ENCODE results near the gene TOB1.

TOB1 gene

DNA sequence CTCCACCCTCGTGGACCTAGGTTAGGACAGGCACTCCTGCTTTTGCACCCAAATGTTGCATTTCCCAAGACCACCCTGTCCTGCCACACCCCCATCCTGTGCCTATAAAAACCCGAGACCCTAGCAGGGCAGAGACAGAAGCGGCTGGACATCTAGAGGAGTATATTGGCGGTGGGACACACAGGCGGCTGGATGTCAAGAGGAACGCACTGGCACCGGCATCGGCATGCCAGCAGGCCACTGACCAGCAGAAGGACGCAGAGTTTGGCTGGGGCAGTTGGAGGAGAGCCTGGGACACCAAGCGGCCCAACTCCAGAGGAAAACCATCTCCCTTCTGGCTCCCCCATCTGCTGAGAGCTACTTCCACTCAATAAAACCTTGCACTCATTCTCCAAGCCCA, 45.5 kb downstream of the TOB1 start:
- DNase-seq = peak in 4 of 42 donors; percentile 20 to 56 (median 29)
- intact Hi-C loops (cut with DNase I) = no loop called here

DNA sequence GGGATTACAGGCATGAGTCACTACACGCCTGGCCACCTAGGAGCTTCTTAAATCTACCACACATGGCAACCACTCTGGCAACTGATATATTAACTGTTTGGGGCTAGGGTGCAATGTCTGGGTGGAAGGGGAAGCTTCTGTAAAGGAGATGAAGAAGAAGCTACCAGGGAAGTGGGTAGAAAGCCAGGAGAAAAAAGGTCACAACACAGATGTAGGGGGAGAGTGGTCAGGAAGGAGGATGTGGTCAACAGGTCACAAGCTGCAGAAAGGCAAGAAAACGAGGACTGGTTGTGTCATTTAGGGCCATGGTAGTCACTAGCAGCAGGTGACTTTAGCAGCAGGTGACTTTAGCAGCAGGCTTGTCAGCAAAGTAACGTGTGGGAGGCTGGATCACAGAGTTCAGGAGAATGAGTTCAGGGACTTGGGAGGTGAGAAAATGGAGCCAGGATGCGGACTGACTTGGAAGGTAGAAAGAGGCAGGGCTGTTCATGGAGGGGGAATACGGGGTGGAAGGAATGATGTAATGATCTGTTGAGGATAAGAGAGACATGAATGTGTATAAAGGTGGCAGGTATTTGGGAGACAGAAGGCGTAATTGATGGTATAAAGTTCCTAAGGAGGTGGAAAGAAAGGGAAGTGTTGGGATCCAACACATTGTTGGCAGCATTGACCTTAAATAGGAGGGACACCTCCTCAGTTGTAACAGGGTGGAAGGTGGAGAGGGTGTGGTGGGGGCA, 47.1 kb downstream of the TOB1 start:
- intact Hi-C loops (cut with DNase I) = no loop called here
- DNase-seq = peak in 11 of 42 donors; percentile 19 to 56 (median 33)

DNA sequence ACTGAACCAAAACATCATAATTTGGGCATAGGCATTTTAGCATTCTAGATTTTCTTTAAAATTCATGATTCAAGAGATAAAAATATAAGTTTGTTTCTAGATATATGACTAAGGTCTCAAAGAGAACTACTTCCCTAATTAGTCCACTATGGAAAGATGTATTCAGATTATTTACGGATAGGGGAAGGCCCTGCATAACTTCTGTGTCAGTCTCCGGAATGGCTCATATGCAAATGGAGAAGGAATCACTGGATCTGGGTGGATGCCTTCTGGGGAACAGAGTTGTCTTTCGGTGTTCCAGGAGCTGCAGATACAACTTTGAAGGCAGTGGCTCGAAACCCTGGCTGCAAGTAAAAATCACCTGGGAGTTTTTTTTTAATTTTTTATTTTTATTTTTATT, 47.9 kb downstream of the TOB1 start:
- intact Hi-C loops (cut with DNase I) = no loop called here
- no peak for DNase-seq

DNA sequence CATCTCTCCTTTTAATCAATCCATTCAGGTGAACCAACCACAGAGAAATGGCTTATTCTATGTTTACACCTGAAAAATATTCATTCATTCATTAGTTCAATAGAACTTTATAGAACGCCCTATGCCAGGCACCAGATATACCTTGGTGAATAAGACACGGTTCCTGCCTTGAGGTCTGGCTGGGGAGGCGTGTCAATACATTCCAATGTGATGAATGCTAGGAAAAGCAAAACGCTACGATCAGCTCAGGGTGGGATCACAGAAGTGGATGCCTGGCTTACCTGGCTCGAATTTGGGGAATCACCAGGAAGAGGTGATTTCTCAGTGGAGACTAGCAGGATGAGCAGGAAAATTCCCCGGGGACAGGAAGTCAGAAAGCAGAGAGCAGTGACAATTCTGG, 48.3 kb downstream of the TOB1 start:
- intact Hi-C loops (cut with DNase I) = no loop called here
- DNase-seq = no peak

DNA sequence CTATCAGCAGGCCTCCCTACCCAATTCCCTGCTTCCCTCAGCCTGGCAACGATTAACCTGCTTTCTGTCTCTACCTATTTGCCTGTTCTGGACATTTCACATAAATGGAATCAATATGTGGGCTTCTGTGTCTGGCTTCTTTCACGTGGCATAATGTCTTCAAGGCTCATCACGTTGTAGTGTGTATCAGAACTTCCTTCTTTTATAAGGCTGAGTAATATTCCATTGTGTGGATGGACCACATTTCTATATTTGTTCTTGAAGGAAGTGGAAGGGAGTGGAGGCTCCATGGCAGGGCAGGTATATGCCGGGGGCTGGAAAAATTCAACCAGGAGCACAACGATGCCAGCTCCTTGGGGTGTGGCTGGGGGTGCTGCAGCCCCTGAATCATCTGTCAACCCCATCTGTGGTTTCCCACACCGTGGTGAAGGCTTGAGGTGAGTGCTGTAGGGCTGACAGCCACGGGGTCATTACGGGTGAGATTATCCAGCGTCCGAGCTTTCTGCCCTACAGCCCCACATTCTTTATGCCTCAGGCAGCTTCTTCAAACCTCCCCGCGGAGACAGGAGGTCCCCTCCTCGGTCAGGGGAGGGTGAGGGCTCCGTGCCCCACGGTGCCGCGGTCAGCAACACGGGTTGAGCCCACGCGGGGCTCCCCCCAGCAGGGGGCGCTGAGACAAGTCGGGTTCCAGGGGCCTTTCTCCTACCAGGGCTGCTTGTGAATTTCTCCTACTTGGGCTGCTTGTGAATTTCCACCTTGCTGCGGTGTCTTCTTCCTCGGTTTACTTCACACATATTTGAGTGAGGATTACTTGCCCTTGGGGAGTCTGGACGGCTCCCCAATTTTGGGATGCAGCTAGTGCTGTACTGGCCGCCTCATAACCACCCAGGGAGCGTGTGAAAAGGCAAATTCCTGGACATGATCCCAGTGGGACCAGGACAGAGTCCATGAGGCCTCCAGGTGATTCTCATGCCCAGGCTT, 49.1 kb downstream of the TOB1 start:
- intact Hi-C loops (cut with DNase I) = no loop called here
- peak in 38 of 42 donors; percentile 21 to 87 (median 62) for DNase-seq

DNA sequence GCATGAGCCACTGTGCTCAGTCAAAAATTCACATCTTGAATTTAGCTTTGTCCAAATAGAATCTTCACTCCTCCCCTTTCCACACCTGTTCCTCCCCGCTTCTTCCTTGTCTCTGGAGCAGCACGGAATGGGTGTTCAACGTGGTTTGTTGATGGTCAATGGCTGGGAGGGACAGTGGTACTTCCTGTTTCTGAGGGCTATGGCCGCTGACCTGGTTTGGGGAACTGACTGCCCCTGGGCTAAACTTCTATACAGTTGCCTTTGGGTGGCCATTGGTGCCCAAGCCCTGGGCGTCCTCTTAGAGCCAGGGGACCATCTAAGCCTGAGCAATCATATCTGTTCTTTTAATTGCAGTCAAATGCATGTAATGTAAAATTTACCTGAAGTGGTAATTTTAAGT, 49.9 kb downstream of the TOB1 start:
- no peak for DNase-seq
- intact Hi-C loops (cut with DNase I) = no loop called here

DNA sequence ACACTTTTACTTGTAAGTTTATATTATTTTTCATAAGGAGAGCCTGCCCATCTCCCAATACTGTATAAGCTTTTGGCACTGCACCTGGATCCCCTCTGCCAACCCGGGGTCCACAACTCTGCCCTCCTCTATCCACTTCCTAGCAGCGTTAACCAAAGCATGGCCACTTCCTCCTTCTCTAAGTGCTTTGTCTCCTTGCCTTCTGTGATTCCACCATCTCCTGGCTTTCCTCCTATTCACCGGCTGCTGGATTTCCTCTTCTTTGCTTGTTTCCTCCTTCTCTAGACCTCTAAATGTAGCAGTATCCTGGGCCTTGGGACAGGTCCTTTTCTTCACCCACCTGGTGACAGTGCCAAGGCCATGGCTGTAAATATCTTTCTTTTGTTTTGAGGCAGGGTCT, 50.8 kb downstream of the TOB1 start:
- intact Hi-C loops (cut with DNase I) = no loop called here
- no peak for DNase-seq

DNA sequence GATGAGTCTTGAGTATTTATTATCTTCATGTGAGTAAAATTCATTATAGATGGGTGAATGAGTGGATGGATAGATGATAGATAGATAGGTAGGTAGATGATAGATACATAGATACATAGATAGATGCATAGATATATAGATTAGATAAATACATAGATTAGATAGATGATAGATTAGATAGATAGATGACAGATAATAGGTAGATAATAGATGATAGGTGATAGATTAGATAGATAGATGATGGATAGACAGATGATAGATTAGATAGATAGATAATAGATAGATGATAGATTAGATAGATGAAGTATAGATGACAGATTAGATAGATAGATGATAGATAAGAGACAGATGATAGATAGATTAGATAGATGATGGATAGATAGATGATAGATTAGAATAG, 52.6 kb downstream of the TOB1 start:
- intact Hi-C loops (cut with DNase I) = no loop called here
- DNase-seq = no peak
